Body of pancreas (tissue), 4 donors: ENCODE results near the gene THSD4.
"Not testable (repeated sequence)": the region's sequence is repeated elsewhere in the genome, so short reads cannot be mapped to it uniquely, and the experiment has no call there.

Experiments used
- CTCF ChIP-seq, 7 experiments: fragments of 450-650 bp in 4 of 7; fragments of 200-600 bp in 3 of 7; sonication (generic) in 3 of 7; IDR thresholded peaks; one replicate each; pipeline ENCODE4 v1.5.1; 2016 to 2019; ENCODE audit warnings: antibody characterized with exemption in 7 of 7
- POLR2A ChIP-seq, 3 donors: fragments of 450-650 bp; IDR thresholded peaks; one replicate each; pipeline ENCODE4 v1.6.1; 2016; ENCODE audit warnings: antibody characterized with exemption in 3 of 3, mild to moderate bottlenecking in 2 of 3

GRCh38 chr15:71128159-71128558 lies 12.9 kb downstream of the THSD4 start:
- TF ChIP-seq CTCF, POLR2A (IDR thresholded peaks at IDR 0.05): not testable (repeated sequence)
